HEK293 (cell line): ENCODE results near the gene YPEL4.

Experiments used
- CTCF ChIP-seq: fragments of 450-650 bp; formaldehyde crosslinking; IDR thresholded peaks from 2 replicates; pipeline ENCODE4 v1.5.1; 2016; ENCODE audit warnings: missing biosample characterization, missing genetic modification characterization
- HOXC10 ChIP-seq: sonication (generic); formaldehyde crosslinking; IDR thresholded peaks from 2 replicates; pipeline ENCODE4 v1.8.1; 2023; ENCODE audit warnings: mild to moderate bottlenecking, missing genetic modification reagents
- KLF16 ChIP-seq: fragments of 450-650 bp; formaldehyde crosslinking; IDR thresholded peaks from 2 replicates; pipeline ENCODE4 v1.5.1; 2017; ENCODE audit warnings: missing biosample characterization, missing genetic modification characterization
- ZBTB10 ChIP-seq: fragments of 450-650 bp; formaldehyde crosslinking; IDR thresholded peaks from 2 replicates; pipeline ENCODE4 v1.5.1; 2016; ENCODE audit warnings: missing biosample characterization, missing genetic modification characterization
- ZBTB17 ChIP-seq: fragments of 450-650 bp; formaldehyde crosslinking; IDR thresholded peaks from 2 replicates; pipeline ENCODE4 v1.5.1; 2016; ENCODE audit warnings: missing biosample characterization, missing genetic modification characterization
- ZNF10 ChIP-seq: fragments of 450-650 bp; formaldehyde crosslinking; IDR thresholded peaks from 2 replicates; pipeline ENCODE4 v1.5.1; 2017; ENCODE audit warnings: missing biosample characterization, missing genetic modification characterization
- ZNF23 ChIP-seq: fragments of 450-650 bp; formaldehyde crosslinking; IDR thresholded peaks from 2 replicates; pipeline ENCODE4 v1.5.1; 2016; ENCODE audit warnings: missing biosample characterization, missing genetic modification characterization, borderline replicate concordance
- ZNF324 ChIP-seq: fragments of 450-650 bp; formaldehyde crosslinking; IDR thresholded peaks from 2 replicates; pipeline ENCODE4 v1.5.1; 2016; ENCODE audit warnings: missing biosample characterization, missing genetic modification characterization
- ZNF37A ChIP-seq: fragments of 450-650 bp; IDR thresholded peaks from 2 replicates; pipeline ENCODE4 v1.5.1; 2018; ENCODE audit warnings: missing biosample characterization, missing genetic modification characterization
- ZNF571 ChIP-seq: fragments of 450-650 bp; formaldehyde crosslinking; IDR thresholded peaks from 2 replicates; pipeline ENCODE4 v1.5.0; 2017; ENCODE audit warnings: missing biosample characterization, missing genetic modification characterization

GRCh38 chr11:57651408-57651807 lies 1.7 kb upstream of the YPEL4 start:
- no peak for TF ChIP-seq ZBTB10 (tag by site-specific recombination)
- TF ChIP-seq KLF16 (tag by site-specific recombination): no peak
- no peak for TF ChIP-seq HOXC10 (CRISPR knock-in tag)
- TF ChIP-seq ZNF324 (tag by site-specific recombination): no peak
- TF ChIP-seq CTCF (tag by site-specific recombination): no peak
- no peak for TF ChIP-seq ZNF23 (tag by site-specific recombination)
- TF ChIP-seq ZNF571 (tag by site-specific recombination): no peak
- TF ChIP-seq ZBTB17 (tag by site-specific recombination): no peak
- TF ChIP-seq ZNF10 (tag by site-specific recombination): no peak
- TF ChIP-seq ZNF37A: no peak
